Trophoblast cell (in vitro differentiated cells and primary cell): ENCODE measurements around the gene CHMP2A.
A peak's percentile ranks its signal among the peaks of the same experiment; 100 is the strongest.

Experiments
- DNase-seq, 2 donors: peaks; one replicate each; pipeline ENCODE4 v3.0.0-alpha.2; 2016
- H2AFZ ChIP-seq: 2 replicates; pipeline ENCODE4 v1.6.1; 2013; ENCODE audit warnings: low read length, moderate library complexity, mild to moderate bottlenecking; ENCODE audit not compliant: insufficient read depth, poor library complexity
- H2AK5ac ChIP-seq: 2 replicates; pipeline ENCODE4 v1.6.1; 2013; ENCODE audit warnings: mild to moderate bottlenecking, low read length
- H2BK120ac ChIP-seq: 2 replicates; pipeline ENCODE4 v1.6.1; 2013; ENCODE audit warnings: low read length, mild to moderate bottlenecking, moderate library complexity; ENCODE audit not compliant: insufficient read depth, poor library complexity
- H2BK12ac ChIP-seq: 2 replicates; pipeline ENCODE4 v1.6.1; 2013; ENCODE audit warnings: mild to moderate bottlenecking, low read length, moderate library complexity
- H2BK5ac ChIP-seq: 2 replicates; pipeline ENCODE4 v1.6.1; 2013; ENCODE audit warnings: low read length, low read depth, moderate library complexity, mild to moderate bottlenecking; ENCODE audit not compliant: poor library complexity
- H3K14ac ChIP-seq: 2 replicates; pipeline ENCODE4 v1.6.1; 2013; ENCODE audit warnings: mild to moderate bottlenecking, low read length
- H3K18ac ChIP-seq: 2 replicates; pipeline ENCODE4 v1.6.1; 2013; ENCODE audit warnings: mild to moderate bottlenecking, low read length
- H3K23ac ChIP-seq: 2 replicates; pipeline ENCODE4 v1.6.1; 2013; ENCODE audit warnings: low read length
- H3K27ac ChIP-seq: 2 replicates; pipeline ENCODE4 v1.5.1; 2013; ENCODE audit warnings: low read depth, mild to moderate bottlenecking, inconsistent platforms, low read length, moderate library complexity
- H3K27me3 ChIP-seq: 2 replicates; pipeline ENCODE4 v1.6.1; 2013; ENCODE audit warnings: inconsistent platforms, mild to moderate bottlenecking, low read length, moderate library complexity; ENCODE audit not compliant: insufficient read depth
- H3K36me3 ChIP-seq, 2 experiments: 1 replicate in 1 of 2; 2 replicates in 1 of 2; pipeline ENCODE4 v1.6.1; 2013; ENCODE audit warnings: low read length in 2 of 2, mild to moderate bottlenecking in 2 of 2, moderate library complexity in 1 of 2; ENCODE audit not compliant: insufficient read depth in 2 of 2, control insufficient read depth in 1 of 2
- H3K4ac ChIP-seq: 2 replicates; pipeline ENCODE4 v1.6.1; 2013; ENCODE audit warnings: low read depth, mild to moderate bottlenecking, low read length, moderate library complexity
- H3K4me1 ChIP-seq, 2 experiments: 1 replicate in 1 of 2; 2 replicates in 1 of 2; pipeline ENCODE4 v1.6.1; 2013; ENCODE audit warnings: low read length in 2 of 2, mild to moderate bottlenecking in 2 of 2, moderate library complexity in 1 of 2; ENCODE audit not compliant: insufficient read depth in 2 of 2, control insufficient read depth in 1 of 2
- H3K4me2 ChIP-seq: 2 replicates; pipeline ENCODE4 v1.6.1; 2013; ENCODE audit warnings: inconsistent platforms, mild to moderate bottlenecking, low read length, moderate library complexity
- H3K4me3 ChIP-seq: 2 replicates; pipeline ENCODE4 v1.5.1; 2013; ENCODE audit warnings: mild to moderate bottlenecking, low read depth, low read length, inconsistent platforms
- H3K79me1 ChIP-seq: one replicate; pipeline ENCODE4 v1.6.1; 2013; ENCODE audit warnings: low read length
- H3K79me2 ChIP-seq: 2 replicates; pipeline ENCODE4 v1.6.1; 2013; ENCODE audit warnings: low read length, mild to moderate bottlenecking; ENCODE audit not compliant: control insufficient read depth, insufficient read depth, poor library complexity
- H3K9ac ChIP-seq: 2 replicates; pipeline ENCODE4 v1.6.1; 2013; ENCODE audit warnings: mild to moderate bottlenecking, low read length
- H3K9me3 ChIP-seq: 2 replicates; pipeline ENCODE4 v1.6.1; 2013; ENCODE audit warnings: low read depth, mild to moderate bottlenecking, control low read depth, inconsistent platforms, low read length; ENCODE audit not compliant: insufficient read depth
- H4K12ac ChIP-seq: 2 replicates; pipeline ENCODE4 v1.6.1; 2013; ENCODE audit warnings: low read depth, mild to moderate bottlenecking, low read length, moderate library complexity
- H4K8ac ChIP-seq: 2 replicates; pipeline ENCODE4 v1.6.1; 2013; ENCODE audit warnings: low read depth, mild to moderate bottlenecking, low read length, moderate library complexity
- H4K91ac ChIP-seq: one replicate; pipeline ENCODE4 v1.6.1; 2013; ENCODE audit warnings: low read depth, mild to moderate bottlenecking, low read length, moderate library complexity
- WGBS: extraction: QIAGEN DNeasy Blood & Tissue Kit; methylation state at CpG from one replicate; pipeline ENCODE4 v1.1.7; 2013; ENCODE audit warnings: missing lambda C conversion rate; ENCODE audit not compliant: insufficient read length, insufficient coverage; ENCODE audit errors: extremely low coverage; 5-methylcytosine and 5-hydroxymethylcytosine counted together

CHMP2A gene

DNA sequence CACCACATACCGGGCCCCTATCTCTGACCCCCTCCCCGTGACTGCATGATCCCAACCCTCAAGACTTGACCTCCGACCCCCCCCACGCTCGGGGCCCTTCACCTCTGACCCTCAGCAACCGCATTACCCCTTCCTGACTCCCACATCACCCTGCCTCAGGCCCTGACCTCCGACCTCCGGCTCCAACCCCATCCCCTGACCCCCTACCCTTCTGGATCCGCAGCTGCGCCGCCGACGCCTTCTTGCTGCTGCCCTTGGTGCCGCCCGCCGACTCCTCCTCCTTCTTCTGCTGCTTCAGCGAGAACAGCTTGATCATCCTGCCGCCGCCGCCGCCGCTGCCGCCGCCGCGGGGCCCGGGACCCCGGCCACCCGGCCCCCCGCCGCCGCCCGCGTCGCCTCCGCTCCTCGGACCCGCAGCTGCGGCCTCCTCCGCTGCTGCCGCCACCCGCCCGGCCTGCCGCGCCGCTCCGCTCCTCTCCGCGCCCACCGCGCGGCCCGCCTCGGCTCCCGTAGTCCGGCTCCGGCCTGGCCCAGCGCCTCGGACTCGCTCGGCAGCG is 3.2 kb upstream of the CHMP2A start, which contains the start of gene UBE2M:
Gene UBE2M (minus strand): TSS at position 546 of the 557 bp plus-strand sequence. CDS start 230 bp downstream, at position 316.
- Histone ChIP-seq H2AFZ (peak within 1 kb of the TSS; percentile 97), H2BK12ac (no peak within 1 kb of the TSS), H3K79me2 (peaks cover 27% of the 10 kb centered on the region), H4K8ac (peak within 1 kb of the TSS; percentile 99), H2BK5ac (peak within 1 kb of the TSS; percentile 99), H4K91ac (peak within 1 kb of the TSS; percentile 99), H3K9ac (peak within 1 kb of the TSS; percentile 99), H2BK120ac (peak within 1 kb of the TSS; percentile 96), H3K14ac (peak within 1 kb of the TSS; percentile 100), H4K12ac (peak within 1 kb of the TSS; percentile 99), H3K18ac (peak within 1 kb of the TSS; percentile 100), H3K27me3 (peaks cover 14% of the 10 kb centered on the region), H3K27ac (peak within 1 kb of the TSS; percentile 100), H3K9me3 (peaks cover 12% of the 10 kb centered on the region), H3K4me1 (peaks cover 27 to 42% of the 10 kb centered on the region in 2 experiments), H3K36me3 (peaks cover 24% of the 10 kb centered on the region in 2 experiments), H3K4me3 (peak within 1 kb of the TSS; percentile 89), H2AK5ac (peak within 1 kb of the TSS; percentile 98), H3K4ac (peak within 1 kb of the TSS; percentile 97), H3K23ac (no peak within 1 kb of the TSS), H3K4me2 (peak within 1 kb of the TSS; percentile 92), H3K79me1 (peaks cover 26% of the 10 kb centered on the region)
- WGBS, result no CpG with 5 or more reads among the region's 62 CpGs
- DNase-seq, result peak in 1 of 2 donors; percentile 59

GRCh38 chr19:58557221-58558065 is 2.5 kb upstream of the CHMP2A start:
- H3K9ac ChIP-seq, result peak overlapping the region; percentile 96

GRCh38 chr19:58556622-58557220 is 1.8 kb upstream of the CHMP2A start:
- Histone ChIP-seq H4K8ac (no peak overlapping the region), H3K4me3 (no peak overlapping the region), H3K4me2 (peak overlapping the region; percentile 86), H3K18ac (no peak overlapping the region), H4K91ac (no peak overlapping the region), H2BK120ac (no peak overlapping the region), H3K79me2 (peaks cover 27% of the 10 kb centered on the region), H4K12ac (no peak overlapping the region), H2AK5ac (no peak overlapping the region), H3K4ac (peak overlapping the region; percentile 73), H3K79me1 (peaks cover 26% of the 10 kb centered on the region), H2BK12ac (no peak overlapping the region), H3K23ac (no peak overlapping the region), H3K14ac (no peak overlapping the region), H3K9me3 (no peaks in the 10 kb centered on the region), H3K4me1 (peaks cover 21 to 29% of the 10 kb centered on the region in 2 experiments), H2BK5ac (no peak overlapping the region), H3K9ac (peak overlapping the region; percentile 30), H3K27me3 (no peaks in the 10 kb centered on the region), H3K27ac (no peak overlapping the region), H3K36me3 (peaks cover 32 to 33% of the 10 kb centered on the region in 2 experiments), H2AFZ (no peak overlapping the region)
- WGBS, result no CpG with 5 or more reads among the region's 10 CpGs
- DNase-seq, result no peak

More at GRCh38 chr19:58557221-58558065, 2.5 kb upstream of the CHMP2A start:
- Histone ChIP-seq H2AFZ (no peak overlapping the region), H3K14ac (peak overlapping the region; percentile 96), H3K18ac (peak overlapping the region; percentile 83), H3K79me1 (peaks cover 26% of the 10 kb centered on the region), H3K4me3 (peak overlapping the region; percentile 89), H2BK5ac (peak overlapping the region; percentile 60), H3K4me2 (peak overlapping the region; percentile 86), H4K12ac (no peak overlapping the region), H3K27ac (peak overlapping the region; percentile 100), H2BK12ac (no peak overlapping the region), H3K79me2 (peaks cover 27% of the 10 kb centered on the region), H3K23ac (no peak overlapping the region), H3K4ac (peak overlapping the region; percentile 73), H4K91ac (peak overlapping the region; percentile 99), H2AK5ac (peak overlapping the region; percentile 75), H3K4me1 (peaks cover 24 to 35% of the 10 kb centered on the region in 2 experiments), H3K9me3 (peaks cover 6% of the 10 kb centered on the region), H2BK120ac (peak overlapping the region; percentile 48), H3K36me3 (peaks cover 26 to 27% of the 10 kb centered on the region in 2 experiments), H4K8ac (peak overlapping the region; percentile 48), H3K27me3 (peaks cover 7% of the 10 kb centered on the region)
- WGBS, result no CpG with 5 or more reads among the region's 12 CpGs
- DNase-seq, result no peak

GRCh38 chr19:58555920-58556621 is 1.2 kb upstream of the CHMP2A start:
- H3K14ac ChIP-seq, result no peak overlapping the region
- H3K79me2 ChIP-seq, result peaks cover 27% of the 10 kb centered on the region
- no peak overlapping the region for H3K9ac ChIP-seq
- no peak overlapping the region for H3K4me3 ChIP-seq
- H3K4me2 ChIP-seq, result no peak overlapping the region
- peaks cover 39 to 40% of the 10 kb centered on the region in 2 experiments for H3K36me3 ChIP-seq
- H3K27ac ChIP-seq, result no peak overlapping the region
- peaks cover 26% of the 10 kb centered on the region for H3K79me1 ChIP-seq
- WGBS, result no CpG with 5 or more reads among the region's 16 CpGs
- H4K12ac ChIP-seq, result peak overlapping the region; percentile 57
- no peak overlapping the region for H2AK5ac ChIP-seq
- no peak overlapping the region for H2BK120ac ChIP-seq
- H2BK5ac ChIP-seq, result no peak overlapping the region
- H3K27me3 ChIP-seq, result no peaks in the 10 kb centered on the region
- H4K8ac ChIP-seq, result no peak overlapping the region
- DNase-seq, result no peak
- no peak overlapping the region for H3K23ac ChIP-seq
- no peaks in the 10 kb centered on the region for H3K9me3 ChIP-seq
- no peak overlapping the region for H4K91ac ChIP-seq
- no peak overlapping the region for H2AFZ ChIP-seq
- H3K4me1 ChIP-seq, result peaks cover 21 to 29% of the 10 kb centered on the region in 2 experiments
- H3K18ac ChIP-seq, result no peak overlapping the region
- H2BK12ac ChIP-seq, result no peak overlapping the region
- peak overlapping the region; percentile 31 for H3K4ac ChIP-seq
